ENCODE data around the gene PLCL2.
"Not testable (repeated sequence)": the region's sequence is repeated elsewhere in the genome, so short reads cannot be mapped to it uniquely, and the experiment has no call there.

PLCL2 gene

GRCh38 chr3:17076940-17077605 is 192.3 kb downstream of the PLCL2 start:
- DNase-seq (ENCODE audit: low read depth) = no peak

- no peak for DNase-seq (ENCODE audit: low read depth)
Measured at GRCh38 chr3:17077606-17078005, 192.9 kb downstream of the PLCL2 start.

GRCh38 chr3:17078926-17079465 is 194.2 kb downstream of the PLCL2 start:
- no peak for DNase-seq (ENCODE audit: low read depth)

- no peak for DNase-seq (ENCODE audit: low read depth)
Measured at GRCh38 chr3:17079933-17080332, 195.2 kb downstream of the PLCL2 start.

- DNase-seq (ENCODE audit: low read depth) = no peak
Measured at GRCh38 chr3:17081520-17081919, 196.8 kb downstream of the PLCL2 start.

- DNase-seq (ENCODE audit: low read depth) = no peak
Measured at GRCh38 chr3:17087509-17087908, 202.8 kb downstream of the PLCL2 start.

GRCh38 chr3:17088017-17088416 is 203.3 kb downstream of the PLCL2 start:
- DNase-seq (ENCODE audit: low read depth) = no peak

- peak; percentile 7 for DNase-seq (ENCODE audit: low read depth)
Measured at GRCh38 chr3:17088602-17089313, 204.0 kb downstream of the PLCL2 start.

- no peak for DNase-seq (ENCODE audit: low read depth)
Measured at GRCh38 chr3:17089314-17089700, 204.6 kb downstream of the PLCL2 start.

- DNase-seq (ENCODE audit: low read depth) = no peak
Measured at GRCh38 chr3:17090280-17090983, 205.7 kb downstream of the PLCL2 start.

GRCh38 chr3:17091910-17092582 is 207.3 kb downstream of the PLCL2 start:
- DNase-seq (ENCODE audit: low read depth) = no peak

GRCh38 chr3:17092583-17092933 is 207.8 kb downstream of the PLCL2 start:
- no peak for DNase-seq (ENCODE audit: low read depth)

GRCh38 chr3:17094551-17094950 is 209.8 kb downstream of the PLCL2 start:
- no peak for DNase-seq (ENCODE audit: low read depth)

GRCh38 chr3:17103579-17103978 is 218.8 kb downstream of the PLCL2 start:
- DNase-seq (ENCODE audit: low read depth) = no peak

GRCh38 chr3:17106801-17107200 is 222.0 kb downstream of the PLCL2 start:
- DNase-seq (ENCODE audit: low read depth) = not testable (repeated sequence)

- DNase-seq (ENCODE audit: low read depth) = no peak
Measured at GRCh38 chr3:17110660-17111396, 226.1 kb downstream of the PLCL2 start.

GRCh38 chr3:17111586-17111985 is 226.8 kb downstream of the PLCL2 start:
- DNase-seq (ENCODE audit: low read depth) = no peak

GRCh38 chr3:17115186-17115585 is 230.4 kb downstream of the PLCL2 start:
- no peak for DNase-seq (ENCODE audit: low read depth)

- no peak for DNase-seq (ENCODE audit: low read depth)
Measured at GRCh38 chr3:17116007-17116600, 231.3 kb downstream of the PLCL2 start.

GRCh38 chr3:17118771-17119170 is 234.0 kb downstream of the PLCL2 start:
- DNase-seq (ENCODE audit: low read depth) = no peak
